Neural progenitor cell (in vitro differentiated cells): ENCODE measurements around the gene DLG2. TPM values are rescaled to one million over a fixed set of nuclear protein-coding genes. Genes with fewer than 3 reads are reported as not detected.

ENCODE experiments used
- DNase-seq: peaks from one replicate; pipeline ENCODE4 v3.0.0-alpha.2; 2016; ENCODE audit warnings: low spot score
- H2AFZ ChIP-seq: fragments of 200-600 bp; sonication (generic); replicated peaks from 2 replicates; pipeline ENCODE4 v1.6.1; 2016; ENCODE audit warnings: antibody characterized with exemption
- H3F3A ChIP-seq: fragments of 200-600 bp; sonication (generic); 2 replicates; pipeline ENCODE4 v1.6.1; 2016; ENCODE audit warnings: antibody characterized with exemption, low read depth
- H3K27ac ChIP-seq: fragments of 200-600 bp; sonication (generic); 2 replicates; pipeline ENCODE4 v1.5.1; 2016; ENCODE audit warnings: mild to moderate bottlenecking
- H3K27me3 ChIP-seq: fragments of 200-600 bp; sonication (generic); 2 replicates; pipeline ENCODE4 v1.6.1; 2016; ENCODE audit warnings: mild to moderate bottlenecking, moderate library complexity
- H3K36me3 ChIP-seq: fragments of 200-600 bp; sonication (generic); 2 replicates; pipeline ENCODE4 v1.5.1; 2016
- H3K4me1 ChIP-seq: fragments of 200-600 bp; sonication (generic); 2 replicates; pipeline ENCODE4 v1.6.1; 2016; ENCODE audit warnings: mixed run types
- H3K4me2 ChIP-seq: fragments of 200-600 bp; sonication (generic); 2 replicates; pipeline ENCODE4 v1.6.1; 2016
- H3K4me3 ChIP-seq: fragments of 200-600 bp; sonication (generic); 2 replicates; pipeline ENCODE4 v1.5.1; 2016
- H3K79me2 ChIP-seq: fragments of 200-600 bp; sonication (generic); 2 replicates; pipeline ENCODE4 v1.6.1; 2016; ENCODE audit warnings: low read depth
- H3K9ac ChIP-seq: fragments of 200-600 bp; sonication (generic); 2 replicates; pipeline ENCODE4 v1.6.1; 2016
- H3K9me3 ChIP-seq: fragments of 200-600 bp; sonication (generic); 2 replicates; pipeline ENCODE4 v1.5.1; 2016; ENCODE audit warnings: low read depth
- H4K20me1 ChIP-seq: fragments of 200-600 bp; sonication (generic); 2 replicates; pipeline ENCODE4 v1.6.1; 2016; ENCODE audit warnings: low read depth
- H3K27ac Mint-ChIP-seq: 3 replicates; pipeline ENCODE4 v1.8.0; 2021; ENCODE audit warnings: mixed read lengths
- H3K27me3 Mint-ChIP-seq: 2 replicates; pipeline ENCODE4 v1.8.0; 2022; ENCODE audit warnings: low read depth, mild to moderate bottlenecking, inconsistent platforms, moderate library complexity, mixed read lengths; ENCODE audit not compliant: insufficient read depth
- H3K36me3 Mint-ChIP-seq: 3 replicates; pipeline ENCODE4 v1.8.0; 2021; ENCODE audit warnings: mixed read lengths
- H3K4me1 Mint-ChIP-seq: 3 replicates; pipeline ENCODE4 v1.8.0; 2021; ENCODE audit warnings: mixed read lengths
- H3K4me3 Mint-ChIP-seq: 3 replicates; pipeline ENCODE4 v1.8.0; 2021; ENCODE audit warnings: mild to moderate bottlenecking, moderate library complexity, mixed read lengths
- H3K9me3 Mint-ChIP-seq: 3 replicates; pipeline ENCODE4 v1.8.0; 2020; ENCODE audit warnings: mixed read lengths
- EZH2 ChIP-seq: fragments of 200-600 bp; sonication (generic); IDR thresholded peaks from 2 replicates; pipeline ENCODE4 v1.6.1; 2017; ENCODE audit warnings: antibody characterized with exemption, mild to moderate bottlenecking, moderate library complexity
- EZH2phosphoT487 ChIP-seq: fragments of 200-600 bp; sonication (generic); IDR thresholded peaks from 2 replicates; pipeline ENCODE4 v1.6.1; 2017; ENCODE audit warnings: antibody characterized with exemption
- total RNA-seq: library from RNA; depleted of rRNA; stranded (reverse); fragments of >200 nt; gene quantifications from 2 replicates; pipeline ENCODE4 v1.2.3, GENCODE V29; 2015; ENCODE audit warnings: low replicate concordance
- TF ChIP-seq, protein P1 (sequence below): fragments of 200-600 bp; sonication (generic); IDR thresholded peaks from 2 replicates; pipeline ENCODE4 v1.5.1; 2017; ENCODE audit warnings: antibody characterized with exemption, mild to moderate bottlenecking

Gene DLG2
- total RNA-seq, 1 donor from 2014 or later, result 7.5 TPM

DNA sequence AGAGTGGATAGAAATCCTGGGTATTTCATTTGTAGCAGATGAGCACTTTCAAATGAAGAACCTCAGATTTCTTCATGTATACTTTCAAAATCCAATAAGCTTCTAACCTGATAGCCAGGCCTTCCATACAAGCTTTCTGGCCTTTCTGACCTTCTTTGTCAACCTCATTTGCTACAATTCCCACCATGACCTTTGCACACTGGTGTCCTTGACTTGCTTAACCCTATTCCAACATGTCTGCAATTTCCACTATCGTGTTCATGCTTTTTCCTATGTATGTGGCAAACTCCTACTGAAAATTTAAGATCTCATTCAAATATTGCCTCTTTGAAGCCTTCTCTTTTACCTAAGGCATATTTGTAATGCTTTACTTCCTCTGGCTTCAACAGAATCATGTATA is 2098.9 kb downstream of the DLG2 start:
- H3K36me3 ChIP-seq, result no peaks in the 10 kb centered on the region
- H3K9me3 Mint-ChIP-seq, result no peaks in the 10 kb centered on the region
- no peak overlapping the region for H3K27ac Mint-ChIP-seq
- no peak overlapping the region for H3K27ac ChIP-seq
- no peaks in the 10 kb centered on the region for H3F3A ChIP-seq
- no peak overlapping the region for H3K9ac ChIP-seq
- H2AFZ ChIP-seq, result no peak overlapping the region
- H3K4me3 ChIP-seq, result no peak overlapping the region
- no peaks in the 10 kb centered on the region for H3K27me3 ChIP-seq
- H3K4me3 Mint-ChIP-seq, result no peak overlapping the region
- H3K36me3 Mint-ChIP-seq, result no peaks in the 10 kb centered on the region
- no peaks in the 10 kb centered on the region for H3K4me1 Mint-ChIP-seq
- no peaks in the 10 kb centered on the region for H3K4me1 ChIP-seq
- H3K79me2 ChIP-seq, result no peaks in the 10 kb centered on the region
- H4K20me1 ChIP-seq, result no peaks in the 10 kb centered on the region
- H3K4me2 ChIP-seq, result no peak overlapping the region
- DNase-seq, result no peak
- no peaks in the 10 kb centered on the region for H3K9me3 ChIP-seq
- peaks cover 2% of the 10 kb centered on the region for H3K27me3 Mint-ChIP-seq
- TF ChIP-seq, protein P1, sequence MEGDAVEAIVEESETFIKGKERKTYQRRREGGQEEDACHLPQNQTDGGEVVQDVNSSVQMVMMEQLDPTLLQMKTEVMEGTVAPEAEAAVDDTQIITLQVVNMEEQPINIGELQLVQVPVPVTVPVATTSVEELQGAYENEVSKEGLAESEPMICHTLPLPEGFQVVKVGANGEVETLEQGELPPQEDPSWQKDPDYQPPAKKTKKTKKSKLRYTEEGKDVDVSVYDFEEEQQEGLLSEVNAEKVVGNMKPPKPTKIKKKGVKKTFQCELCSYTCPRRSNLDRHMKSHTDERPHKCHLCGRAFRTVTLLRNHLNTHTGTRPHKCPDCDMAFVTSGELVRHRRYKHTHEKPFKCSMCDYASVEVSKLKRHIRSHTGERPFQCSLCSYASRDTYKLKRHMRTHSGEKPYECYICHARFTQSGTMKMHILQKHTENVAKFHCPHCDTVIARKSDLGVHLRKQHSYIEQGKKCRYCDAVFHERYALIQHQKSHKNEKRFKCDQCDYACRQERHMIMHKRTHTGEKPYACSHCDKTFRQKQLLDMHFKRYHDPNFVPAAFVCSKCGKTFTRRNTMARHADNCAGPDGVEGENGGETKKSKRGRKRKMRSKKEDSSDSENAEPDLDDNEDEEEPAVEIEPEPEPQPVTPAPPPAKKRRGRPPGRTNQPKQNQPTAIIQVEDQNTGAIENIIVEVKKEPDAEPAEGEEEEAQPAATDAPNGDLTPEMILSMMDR, result no peak
- no peak for TF ChIP-seq EZH2
- TF ChIP-seq EZH2phosphoT487, result no peak

DNA sequence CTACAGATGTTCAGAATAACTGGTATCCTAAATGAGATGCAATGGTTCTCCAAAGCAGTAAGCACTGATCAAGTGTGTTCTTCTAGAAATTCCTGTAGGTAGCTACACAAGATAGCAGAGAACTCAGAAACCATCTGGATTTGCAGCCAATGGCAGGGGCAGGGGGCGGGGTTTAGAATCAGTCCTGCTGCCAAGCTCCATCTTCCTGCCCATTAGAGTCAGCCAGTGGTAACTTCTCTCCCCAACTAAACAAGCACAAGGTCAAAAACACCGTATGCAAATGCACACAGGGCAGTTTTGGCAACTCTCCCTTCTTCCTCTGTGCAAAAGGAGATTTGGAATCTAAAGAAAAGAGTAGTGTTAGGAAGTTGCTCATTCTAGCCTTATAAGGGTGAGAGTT is 2103.5 kb downstream of the DLG2 start:
- Histone ChIP-seq H3K4me1 (no peaks in the 10 kb centered on the region), H3K4me2 (no peak overlapping the region), H3K27me3 (no peaks in the 10 kb centered on the region), H3K9me3 (no peaks in the 10 kb centered on the region), H4K20me1 (no peaks in the 10 kb centered on the region), H3F3A (no peaks in the 10 kb centered on the region), H3K27ac (no peak overlapping the region), H3K9ac (no peak overlapping the region), H3K4me3 (no peak overlapping the region), H2AFZ (no peak overlapping the region), H3K79me2 (no peaks in the 10 kb centered on the region), H3K36me3 (no peaks in the 10 kb centered on the region)
- Mint-ChIP-seq H3K4me3 (no peak overlapping the region), H3K36me3 (no peaks in the 10 kb centered on the region), H3K4me1 (peaks cover 15% of the 10 kb centered on the region), H3K27me3 (no peaks in the 10 kb centered on the region), H3K9me3 (peaks cover 4% of the 10 kb centered on the region), H3K27ac (no peak overlapping the region)
- DNase-seq, result no peak
- TF ChIP-seq EZH2, result no peak
- TF ChIP-seq, protein P1, result no peak
- TF ChIP-seq EZH2phosphoT487, result no peak

DNA sequence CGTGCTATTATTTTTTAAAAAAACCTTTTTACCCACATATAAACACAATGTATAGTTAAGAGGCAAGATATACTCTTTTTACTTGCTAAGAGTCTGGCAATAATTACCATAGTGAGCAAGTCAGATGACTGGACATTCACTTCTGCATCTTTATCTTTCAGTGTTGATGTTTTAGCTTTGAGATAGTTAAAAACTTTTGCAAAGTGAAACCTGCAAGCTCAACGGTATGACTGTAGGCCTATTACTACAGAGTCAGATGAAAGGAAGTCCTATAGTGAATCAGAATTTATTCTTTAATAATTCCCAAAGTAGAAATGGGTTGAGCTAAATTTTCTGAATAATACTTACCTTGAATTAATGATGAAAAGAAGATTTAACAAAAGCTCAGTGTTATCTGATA is 2104.2 kb downstream of the DLG2 start:
- no peaks in the 10 kb centered on the region for H3K36me3 ChIP-seq
- H3F3A ChIP-seq, result no peaks in the 10 kb centered on the region
- no peaks in the 10 kb centered on the region for H3K79me2 ChIP-seq
- H3K27me3 ChIP-seq, result no peaks in the 10 kb centered on the region
- no peak overlapping the region for H3K27ac ChIP-seq
- Mint-ChIP-seq H3K36me3 (no peaks in the 10 kb centered on the region), H3K4me3 (no peak overlapping the region), H3K27ac (no peak overlapping the region), H3K4me1 (peaks cover 15% of the 10 kb centered on the region), H3K27me3 (no peaks in the 10 kb centered on the region), H3K9me3 (peaks cover 7% of the 10 kb centered on the region)
- H2AFZ ChIP-seq, result no peak overlapping the region
- H3K9ac ChIP-seq, result no peak overlapping the region
- no peak for DNase-seq
- no peaks in the 10 kb centered on the region for H3K9me3 ChIP-seq
- TF ChIP-seq EZH2 (no peak), EZH2phosphoT487 (no peak)
- TF ChIP-seq, protein P1, result no peak
- H4K20me1 ChIP-seq, result no peaks in the 10 kb centered on the region
- H3K4me2 ChIP-seq, result no peak overlapping the region
- no peak overlapping the region for H3K4me3 ChIP-seq
- no peaks in the 10 kb centered on the region for H3K4me1 ChIP-seq
